OCI-LY7 (cell line): ENCODE data around the gene METTL4. TPM values are rescaled to one million over a fixed set of nuclear protein-coding genes. Genes with fewer than 3 reads are reported as not detected.
"Not testable (repeated sequence)": the region's sequence is repeated elsewhere in the genome, so short reads cannot be mapped to it uniquely, and the experiment has no call there.

Experiments used
- BruUV-seq: library from RNA; stranded (reverse); fragments of 400-500 nt; replicated peaks from 2 replicates; lab custom pipeline; 2021; lab: Mats Ljungman, UMichigan
- CTCF ChIA-PET: fragments of 300-600 bp; sonication (Branson Sonifier 250); formaldehyde crosslinking; loops from one replicate; lab custom pipeline; 2022; ENCODE audit warnings: antibody characterized with exemption; ENCODE audit not compliant: unreplicated experiment; lab: Charles Lee
- POLR2A ChIA-PET: fragments of 300-600 bp; sonication (Branson Sonifier 250); formaldehyde crosslinking; loops from one replicate; lab custom pipeline; 2022; ENCODE audit warnings: antibody characterized with exemption; lab: Charles Lee
- DNase-seq: peaks from one replicate; pipeline ENCODE4 v3.0.0-alpha.2; 2015; ENCODE audit warnings: low spot score
- H2AFZ ChIP-seq: fragments of 200-600 bp; sonication (generic), shearing (Covaris generic); 2 replicates; pipeline ENCODE4 v1.6.1; 2014; ENCODE audit warnings: mild to moderate bottlenecking, antibody characterized with exemption, low read length, moderate library complexity
- H3K27ac ChIP-seq: fragments of 200-600 bp; sonication (generic); 2 replicates; pipeline ENCODE4 v1.5.1; 2014; ENCODE audit warnings: mixed run types, low read depth, mild to moderate bottlenecking, moderate library complexity, low read length, inconsistent platforms; ENCODE audit not compliant: poor library complexity, severe bottlenecking
- H3K36me3 ChIP-seq: fragments of 200-600 bp; sonication (generic); 2 replicates; pipeline ENCODE4 v1.6.1; 2014; ENCODE audit warnings: mild to moderate bottlenecking, antibody characterized with exemption, low read length, moderate library complexity, mixed read lengths; ENCODE audit not compliant: insufficient read depth
- H3K4me1 ChIP-seq: fragments of 200-600 bp; sonication (generic); 2 replicates; pipeline ENCODE4 v1.5.1; 2014; ENCODE audit warnings: mild to moderate bottlenecking, low read length; ENCODE audit not compliant: insufficient read depth, poor library complexity, severe bottlenecking
- H3K4me2 ChIP-seq: fragments of 200-600 bp; sonication (generic); 2 replicates; pipeline ENCODE4 v1.6.1; 2014; ENCODE audit warnings: mild to moderate bottlenecking, low read length
- H3K4me3 ChIP-seq: fragments of 200-600 bp; sonication (generic); 2 replicates; pipeline ENCODE4 v1.5.1; 2014; ENCODE audit warnings: mild to moderate bottlenecking, low read depth, low read length; ENCODE audit not compliant: poor library complexity, severe bottlenecking
- H3K79me2 ChIP-seq: fragments of 200-600 bp; sonication (generic); 2 replicates; pipeline ENCODE4 v1.6.1; 2016; ENCODE audit warnings: low read depth, mild to moderate bottlenecking, low read length, moderate library complexity, mixed read lengths; ENCODE audit not compliant: insufficient read depth
- H3K9me2 ChIP-seq: fragments of 200-600 bp; sonication (generic); 2 replicates; pipeline ENCODE4 v1.6.1; 2016; ENCODE audit warnings: mild to moderate bottlenecking, low read length, mixed read lengths; ENCODE audit not compliant: insufficient read depth
- H3K9me3 ChIP-seq: fragments of 200-600 bp; sonication (generic); 2 replicates; pipeline ENCODE4 v1.6.1; 2014; ENCODE audit warnings: mild to moderate bottlenecking, mixed run types, low read length, mixed read lengths
- H4K20me1 ChIP-seq: fragments of 200-600 bp; sonication (generic); 2 replicates; pipeline ENCODE4 v1.6.1; 2014; ENCODE audit warnings: mild to moderate bottlenecking, antibody characterized with exemption, low read length, moderate library complexity, mixed read lengths; ENCODE audit not compliant: insufficient read depth
- EZH2phosphoT487 ChIP-seq: fragments of 200-600 bp; sonication (generic); IDR thresholded peaks from 2 replicates; pipeline ENCODE4 v1.6.1; 2018; ENCODE audit warnings: low read depth, borderline replicate concordance, mild to moderate bottlenecking, mixed run types, antibody characterized with exemption, low read length, moderate library complexity, mixed read lengths
- intact Hi-C: fragments of 100-400 bp; cut with micrococcal nuclease; formaldehyde crosslinking; loops from one replicate; pipeline ENCODE4 v1.10.0; 2022; ENCODE audit not compliant: unreplicated experiment
- total RNA-seq, 2 experiments: library from RNA; depleted of rRNA in 1 of 2; stranded (reverse); fragments of >200 nt in 1 of 2; shearing (Covaris generic) in 1 of 2; gene quantifications; 2 replicates each; pipeline ENCODE4 v1.2.3, GENCODE V29; 2014 to 2022
- TF ChIP-seq, protein P1 (sequence below): fragments of 200-600 bp; sonication (generic); conservative IDR thresholded peaks from 2 replicates; pipeline ENCODE4 v1.5.1; 2014; ENCODE audit warnings: mild to moderate bottlenecking, antibody characterized with exemption, low read length, moderate library complexity, mixed read lengths

Gene METTL4
- total RNA-seq, 2 experiments from 2014 or later = 11.8 to 23.7 TPM

DNA sequence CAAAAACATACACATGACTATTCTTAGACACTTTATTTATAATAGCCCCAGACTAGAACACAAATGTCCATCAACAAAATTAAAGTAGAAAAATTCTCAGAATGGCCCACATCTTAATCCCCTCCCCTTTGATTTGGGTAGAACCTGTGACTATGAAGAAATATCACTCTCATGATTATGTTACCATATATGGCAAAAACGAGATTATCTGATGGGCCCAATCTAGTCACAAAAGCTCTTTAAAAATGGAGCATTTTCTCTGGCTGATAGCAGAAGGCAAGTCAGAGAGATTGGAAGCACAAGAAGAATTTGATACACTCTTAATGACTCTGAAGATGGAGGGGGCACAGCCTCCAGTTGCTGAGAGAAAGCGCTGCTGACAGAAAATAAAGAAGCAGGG lies 39.6 kb downstream of the METTL4 start:
- Histone ChIP-seq H3K79me2 (no peaks in the 10 kb centered on the region), H3K9me3 (peaks cover 39% of the 10 kb centered on the region; the same call in 1 of the 2 replicates), H3K36me3 (peaks cover 33% of the 10 kb centered on the region), H3K4me2 (no peak overlapping the region), H4K20me1 (no peaks in the 10 kb centered on the region), H3K4me1 (peaks cover 53% of the 10 kb centered on the region), H2AFZ (no peak overlapping the region), H3K9me2 (no peaks in the 10 kb centered on the region), H3K27ac (no peak overlapping the region), H3K4me3 (no peak overlapping the region)
- intact Hi-C loops = no loop called here
- no peak for DNase-seq
- no peak for TF ChIP-seq EZH2phosphoT487
- ChIA-PET POLR2A (interaction anchor here (0.5 to 2.2 kb wide), 3 partner anchors 9 to 118 kb away, joined by 3 to 7 read pairs (median 4); no protein-coding TSS in a partner anchor), CTCF (no interaction called here)
- no TSS peak for BruUV-seq

DNA sequence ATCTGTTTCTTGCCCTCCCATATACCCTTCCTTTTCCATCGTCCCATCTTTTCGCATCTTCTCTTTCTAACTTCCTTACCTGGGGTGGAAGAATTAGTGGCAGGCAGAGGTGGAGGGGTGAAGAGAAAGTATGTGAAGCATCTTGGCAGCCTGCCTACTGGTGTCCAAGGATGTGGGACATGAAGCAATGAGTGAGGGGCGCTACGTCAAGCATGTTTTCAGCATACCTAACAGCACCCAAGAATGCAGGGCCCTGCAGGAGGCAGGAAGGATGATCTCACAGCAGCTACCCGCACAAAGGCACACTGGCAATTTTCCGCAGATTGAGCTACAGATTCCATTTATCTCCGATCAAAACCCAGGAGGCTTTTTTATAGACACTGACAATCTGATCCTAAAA lies 42.2 kb downstream of the METTL4 start:
- Histone ChIP-seq H3K9me2 (no peaks in the 10 kb centered on the region), H3K4me2 (no peak overlapping the region), H3K9me3 (peaks cover 39% of the 10 kb centered on the region; the same call in 1 of the 2 replicates), H3K36me3 (peaks cover 29% of the 10 kb centered on the region), H3K4me3 (no peak overlapping the region), H3K4me1 (peaks cover 27% of the 10 kb centered on the region), H3K79me2 (no peaks in the 10 kb centered on the region), H4K20me1 (no peaks in the 10 kb centered on the region), H2AFZ (no peak overlapping the region), H3K27ac (no peak overlapping the region)
- no TSS peak for BruUV-seq
- ChIA-PET CTCF (no interaction called here), POLR2A (no interaction called here)
- intact Hi-C loops = no loop called here
- TF ChIP-seq EZH2phosphoT487 = no peak
- TF ChIP-seq, protein P1, sequence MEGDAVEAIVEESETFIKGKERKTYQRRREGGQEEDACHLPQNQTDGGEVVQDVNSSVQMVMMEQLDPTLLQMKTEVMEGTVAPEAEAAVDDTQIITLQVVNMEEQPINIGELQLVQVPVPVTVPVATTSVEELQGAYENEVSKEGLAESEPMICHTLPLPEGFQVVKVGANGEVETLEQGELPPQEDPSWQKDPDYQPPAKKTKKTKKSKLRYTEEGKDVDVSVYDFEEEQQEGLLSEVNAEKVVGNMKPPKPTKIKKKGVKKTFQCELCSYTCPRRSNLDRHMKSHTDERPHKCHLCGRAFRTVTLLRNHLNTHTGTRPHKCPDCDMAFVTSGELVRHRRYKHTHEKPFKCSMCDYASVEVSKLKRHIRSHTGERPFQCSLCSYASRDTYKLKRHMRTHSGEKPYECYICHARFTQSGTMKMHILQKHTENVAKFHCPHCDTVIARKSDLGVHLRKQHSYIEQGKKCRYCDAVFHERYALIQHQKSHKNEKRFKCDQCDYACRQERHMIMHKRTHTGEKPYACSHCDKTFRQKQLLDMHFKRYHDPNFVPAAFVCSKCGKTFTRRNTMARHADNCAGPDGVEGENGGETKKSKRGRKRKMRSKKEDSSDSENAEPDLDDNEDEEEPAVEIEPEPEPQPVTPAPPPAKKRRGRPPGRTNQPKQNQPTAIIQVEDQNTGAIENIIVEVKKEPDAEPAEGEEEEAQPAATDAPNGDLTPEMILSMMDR = no peak
- DNase-seq = no peak

DNA sequence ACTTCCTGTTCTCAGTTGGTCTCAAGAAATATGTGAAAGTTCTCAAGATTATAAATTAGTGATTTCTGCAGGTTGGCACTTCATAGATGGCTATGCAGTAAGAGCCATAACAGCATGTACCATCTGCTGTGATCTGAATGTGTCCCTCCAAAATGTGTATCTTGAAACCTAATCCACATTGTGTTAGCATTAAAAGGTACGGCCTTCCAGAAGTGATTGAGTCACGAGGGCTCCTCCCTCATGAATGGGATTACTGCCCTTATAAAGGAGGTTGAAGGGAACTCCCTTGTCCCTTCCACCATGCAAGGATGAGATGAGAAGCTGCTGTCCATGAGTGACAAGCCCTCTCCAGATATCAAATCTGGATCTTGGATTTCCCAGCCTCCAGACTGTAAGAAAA lies 45.0 kb downstream of the METTL4 start:
- ChIA-PET POLR2A (interaction anchor here (0.8 to 1.7 kb wide), 4 partner anchors 9 to 28 kb away, joined by 3 to 5 read pairs (median 4); no protein-coding TSS in a partner anchor), CTCF (no interaction called here)
- Histone ChIP-seq H3K4me2 (no peak overlapping the region), H3K9me2 (no peaks in the 10 kb centered on the region), H3K36me3 (peaks cover under 1% of the 10 kb centered on the region; the same call in 1 of the 2 replicates), H3K79me2 (no peaks in the 10 kb centered on the region), H4K20me1 (no peaks in the 10 kb centered on the region), H3K9me3 (peaks cover 13% of the 10 kb centered on the region; the same call in 1 of the 2 replicates), H2AFZ (peak overlapping the region; percentile 1; the same call in 1 of the 2 replicates), H3K4me1 (peaks cover 9% of the 10 kb centered on the region), H3K27ac (no peak overlapping the region), H3K4me3 (no peak overlapping the region)
- BruUV-seq = no TSS peak
- TF ChIP-seq, protein P1 = no peak
- no peak for TF ChIP-seq EZH2phosphoT487
- DNase-seq = no peak
- intact Hi-C loops = loop anchor here (2.0 kb wide), 1 partner anchor 166 kb away; no protein-coding TSS in a partner anchor

DNA sequence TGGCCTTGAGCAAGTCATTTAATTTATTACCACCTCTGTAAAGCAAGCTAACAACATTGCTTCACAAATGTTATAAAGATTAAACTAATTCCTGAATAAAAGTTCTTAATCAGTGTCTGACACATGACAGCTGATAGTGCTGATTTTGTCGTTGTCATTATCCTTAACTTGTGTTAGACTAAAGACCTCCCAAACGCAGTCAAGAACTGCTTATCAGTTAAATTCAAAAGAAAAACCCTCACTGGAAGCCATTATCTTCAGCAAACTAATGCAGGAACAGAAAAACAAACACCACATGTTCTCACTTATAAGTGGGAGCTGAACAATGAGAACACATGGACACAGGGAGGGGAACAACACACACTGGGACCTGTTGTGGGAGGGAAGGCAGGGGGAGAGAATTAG lies 46.5 kb downstream of the METTL4 start:
- intact Hi-C loops, H3K4me3 ChIP-seq, H3K36me3 ChIP-seq, H4K20me1 ChIP-seq, H2AFZ ChIP-seq, H3K4me1 ChIP-seq, H3K4me2 ChIP-seq, H3K79me2 ChIP-seq, CTCF ChIA-PET, H3K9me2 ChIP-seq, H3K9me3 ChIP-seq, DNase-seq, BruUV-seq, H3K27ac ChIP-seq: not testable (repeated sequence)
- POLR2A ChIA-PET = interaction anchor here (0.5 to 2.5 kb wide), 8 partner anchors 10 to 1570 kb away, joined by 3 to 17 read pairs (median 4); no protein-coding TSS in a partner anchor
